Testis (tissue), 3 donors: Measurements from ENCODE around the gene ATL3. TPM values are rescaled to one million over a fixed set of nuclear protein-coding genes. Genes with fewer than 3 reads are reported as not detected.
"Not testable (repeated sequence)": the region's sequence is repeated elsewhere in the genome, so short reads cannot be mapped to it uniquely, and the experiment has no call there.

ENCODE experiments used
- DNase-seq: peaks from one replicate; pipeline ENCODE4 v3.0.0-alpha.2; 2019
- H3K27ac ChIP-seq, 2 donors: fragments of 200-600 bp; sonication (generic); one replicate each; pipeline ENCODE4 v1.5.1; 2019
- H3K27me3 ChIP-seq: fragments of 200-600 bp; sonication (generic); one replicate; pipeline ENCODE4 v1.5.1; 2019
- H3K36me3 ChIP-seq: fragments of 200-600 bp; sonication (generic); one replicate; pipeline ENCODE4 v1.5.1; 2017; ENCODE audit warnings: low read depth; ENCODE audit errors: missing control alignments
- H3K4me1 ChIP-seq: fragments of 200-600 bp; sonication (generic); one replicate; pipeline ENCODE4 v1.5.1; 2019
- H3K4me3 ChIP-seq, 2 donors: fragments of 200-600 bp; sonication (generic); one replicate each; pipeline ENCODE4 v1.5.1; 2017 to 2019
- H3K9me3 ChIP-seq: fragments of 200-600 bp; sonication (generic); one replicate; pipeline ENCODE4 v1.5.1; 2017
- CTCF ChIP-seq, 3 experiments: fragments of 450-650 bp in 2 of 3; fragments of 200-600 bp in 1 of 3; sonication (generic) in 1 of 3; IDR thresholded peaks; one replicate each; pipeline ENCODE4 v1.5.1; 2016 to 2019; ENCODE audit warnings: antibody characterized with exemption in 3 of 3, mild to moderate bottlenecking in 2 of 3, moderate library complexity in 1 of 3
- POLR2A ChIP-seq: fragments of 450-650 bp; IDR thresholded peaks from one replicate; pipeline ENCODE4 v1.6.1; 2017; ENCODE audit warnings: antibody characterized with exemption, mild to moderate bottlenecking, moderate library complexity
- WGBS, 2 donors: methylation state at CpG; one replicate each; pipeline ENCODE4 v1.1.5; 2018; 5-methylcytosine and 5-hydroxymethylcytosine counted together
- intact Hi-C: fragments of 100-400 bp; cut with DNase I; formaldehyde crosslinking; loops from one replicate; pipeline ENCODE4 v1.15.1; 2023; ENCODE audit warnings: low total_unique reads
- polyA plus RNA-seq: library from polyadenylated mRNA; stranded (reverse); fragments of 350-450 nt; fragmentation: Illumina TruSeq; extraction: RNeasy Lipid Tissue Mini Kit (QIAGEN cat#74804); gene quantifications from one replicate; pipeline ENCODE4 v1.2.3, GENCODE V29; 2014; ENCODE audit warnings: low read depth, low replicate concordance; ENCODE audit not compliant: insufficient read depth
- total RNA-seq, 2 donors: library from RNA; depleted of rRNA; stranded (reverse); fragments of >200 nt; gene quantifications; one replicate each; pipeline ENCODE4 v1.2.3, GENCODE V29; 2016

ATL3 gene
- total and polyA plus RNA-seq, 3 donors from 2014 or later: 51.1 to 66.4 (median 63.9) TPM

- WGBS, 2 donors: 89 to 96% methylated on average over 1 of the region's 1 CpG
- Histone ChIP-seq H3K9me3 (no peaks in the 10 kb centered on the region), H3K27me3 (no peaks in the 10 kb centered on the region), H3K27ac (no peak overlapping the region), H3K4me3 (no peak overlapping the region), H3K4me1 (peaks cover under 1% of the 10 kb centered on the region), H3K36me3 (no peaks in the 10 kb centered on the region)
- TF ChIP-seq POLR2A: no peak
- no peak for DNase-seq
- intact Hi-C loops: no loop called here
These were observed 16.7 kb upstream of the ATL3 start for GRCh38 chr11:63687845-63688244.

- TF ChIP-seq POLR2A (no peak), CTCF (IDR thresholded peaks at IDR 0.05) (no peak)
- no peak for DNase-seq
- Histone ChIP-seq H3K36me3 (no peaks in the 10 kb centered on the region), H3K27me3 (no peaks in the 10 kb centered on the region), H3K4me3 (no peak overlapping the region), H3K4me1 (peaks cover 5% of the 10 kb centered on the region), H3K9me3 (no peaks in the 10 kb centered on the region), H3K27ac (no peak overlapping the region)
- 38 to 55% methylated on average over 2 of the region's 2 CpGs for WGBS, 2 donors
- intact Hi-C loops: no loop called here
These were observed 15.8 kb upstream of the ATL3 start for GRCh38 chr11:63686926-63687325.

- H3K36me3 ChIP-seq, intact Hi-C loops, H3K27ac ChIP-seq, H3K9me3 ChIP-seq, H3K27me3 ChIP-seq, H3K4me3 ChIP-seq, DNase-seq, H3K4me1 ChIP-seq: not testable (repeated sequence)
- WGBS, 2 donors: 90% methylated on average over 7 of the region's 7 CpGs
These were observed 14.1 kb upstream of the ATL3 start for GRCh38 chr11:63685158-63685721.

- H3K4me1 ChIP-seq: peaks cover 5% of the 10 kb centered on the region
- H3K36me3 ChIP-seq: no peaks in the 10 kb centered on the region
- peak overlapping the region in 1 of 2 donors; percentile 99 for H3K27ac ChIP-seq
- intact Hi-C loops: no loop called here
- no peak overlapping the region for H3K4me3 ChIP-seq
- DNase-seq: no peak
- no peaks in the 10 kb centered on the region for H3K27me3 ChIP-seq
- no peaks in the 10 kb centered on the region for H3K9me3 ChIP-seq
- TF ChIP-seq CTCF (IDR thresholded peaks at IDR 0.05): no peak
- TF ChIP-seq POLR2A: no peak
- WGBS, 2 donors: 72 to 73% methylated on average over 8 of the region's 8 CpGs
These were observed 12.2 kb upstream of the ATL3 start for GRCh38 chr11:63683133-63683991.

GRCh38 chr11:63682066-63683021 lies 11.2 kb upstream of the ATL3 start:
- H3K4me3 ChIP-seq: peak overlapping the region; percentile 94 to 95
- no peaks in the 10 kb centered on the region for H3K36me3 ChIP-seq
- peaks cover 5% of the 10 kb centered on the region for H3K4me1 ChIP-seq
- H3K27me3 ChIP-seq: no peaks in the 10 kb centered on the region
- no peaks in the 10 kb centered on the region for H3K9me3 ChIP-seq
- peak overlapping the region; percentile 91 to 99 for H3K27ac ChIP-seq
- TF ChIP-seq POLR2A: no peak
- peak in 2 of 3 experiments; percentile 7 to 19 for TF ChIP-seq CTCF (IDR thresholded peaks at IDR 0.05)
- intact Hi-C loops: no loop called here
- WGBS, 2 donors: 1 to 2% methylated on average over 19 of the region's 19 CpGs
- DNase-seq: peak; percentile 62
